ENCODE data around the gene CYS1.
A peak's percentile ranks its signal among the peaks of the same experiment; 100 is the strongest.
"Not testable (repeated sequence)": the region's sequence is repeated elsewhere in the genome, so short reads cannot be mapped to it uniquely, and the experiment has no call there.

Gene CYS1

GRCh38 chr2:10109311-10109710, 29.1 kb upstream of the CYS1 start:
- H3K27ac ChIP-seq: no peak overlapping the region
- H3K27me3 ChIP-seq (ENCODE audit: control insufficient read depth, insufficient read depth, low read length): no peaks in the 10 kb centered on the region
- H2AFZ ChIP-seq: no peak overlapping the region
- no peaks in the 10 kb centered on the region for H3K9me3 ChIP-seq (ENCODE audit: control insufficient read depth, low read length)
- no peaks in the 10 kb centered on the region for H3K4me1 ChIP-seq
- no peaks in the 10 kb centered on the region for H3K36me3 ChIP-seq (ENCODE audit: control insufficient read depth, insufficient read depth, low read length)
- no peak overlapping the region for H3K9ac ChIP-seq
- H3K4me2 ChIP-seq (ENCODE audit: low read length): no peak overlapping the region
- TF ChIP-seq CTCF (IDR thresholded peaks at IDR 0.05): no peak
- no peaks in the 10 kb centered on the region for H3K79me2 ChIP-seq
- no peak overlapping the region for H3K4me3 ChIP-seq (ENCODE audit: low read depth, low read length)

- not testable (repeated sequence) for H3K27ac ChIP-seq, H3K9ac ChIP-seq
These were observed 24.7 kb upstream of the CYS1 start for GRCh38 chr2:10104906-10105305.

GRCh38 chr2:10103179-10103578, 23.0 kb upstream of the CYS1 start:
- no peak for TF ChIP-seq CTCF (IDR thresholded peaks at IDR 0.05)
- Histone ChIP-seq H3K9me3 (ENCODE audit: control insufficient read depth, low read length) (no peaks in the 10 kb centered on the region), H2AFZ (no peak overlapping the region), H3K4me2 (ENCODE audit: low read length) (no peak overlapping the region), H3K27ac (no peak overlapping the region), H3K27me3 (ENCODE audit: control insufficient read depth, insufficient read depth, low read length) (no peaks in the 10 kb centered on the region), H3K36me3 (ENCODE audit: control insufficient read depth, insufficient read depth, low read length) (no peaks in the 10 kb centered on the region), H3K4me3 (ENCODE audit: low read depth, low read length) (no peak overlapping the region), H3K4me1 (no peaks in the 10 kb centered on the region), H3K9ac (no peak overlapping the region), H3K79me2 (no peaks in the 10 kb centered on the region)

More at GRCh38 chr2:10104906-10105305, 24.7 kb upstream of the CYS1 start:
- not testable (repeated sequence) for H3K4me1 ChIP-seq; H3K4me2 ChIP-seq (ENCODE audit: low read length); H2AFZ ChIP-seq; H3K4me3 ChIP-seq (ENCODE audit: low read depth, low read length); H3K9me3 ChIP-seq (ENCODE audit: control insufficient read depth, low read length); H3K27me3 ChIP-seq (ENCODE audit: control insufficient read depth, insufficient read depth, low read length); H3K79me2 ChIP-seq; H3K36me3 ChIP-seq (ENCODE audit: control insufficient read depth, insufficient read depth, low read length)

GRCh38 chr2:10101491-10101890, 21.3 kb upstream of the CYS1 start:
- H3K4me2 ChIP-seq (ENCODE audit: low read length): no peak overlapping the region
- no peak overlapping the region for H2AFZ ChIP-seq
- no peak for TF ChIP-seq CTCF (IDR thresholded peaks at IDR 0.05)
- no peaks in the 10 kb centered on the region for H3K4me1 ChIP-seq
- H3K4me3 ChIP-seq (ENCODE audit: low read depth, low read length): no peak overlapping the region
- H3K9me3 ChIP-seq (ENCODE audit: control insufficient read depth, low read length): no peaks in the 10 kb centered on the region
- H3K27ac ChIP-seq: no peak overlapping the region
- H3K36me3 ChIP-seq (ENCODE audit: control insufficient read depth, insufficient read depth, low read length): no peaks in the 10 kb centered on the region
- H3K27me3 ChIP-seq (ENCODE audit: control insufficient read depth, insufficient read depth, low read length): no peaks in the 10 kb centered on the region
- no peaks in the 10 kb centered on the region for H3K79me2 ChIP-seq
- H3K9ac ChIP-seq: no peak overlapping the region

- no peak overlapping the region for H3K27ac ChIP-seq
- no peaks in the 10 kb centered on the region for H3K79me2 ChIP-seq
- no peaks in the 10 kb centered on the region for H3K27me3 ChIP-seq (ENCODE audit: control insufficient read depth, insufficient read depth, low read length)
- TF ChIP-seq CTCF (IDR thresholded peaks at IDR 0.05): peak; percentile 98
- no peak overlapping the region for H3K4me2 ChIP-seq (ENCODE audit: low read length)
- no peak overlapping the region for H3K4me3 ChIP-seq (ENCODE audit: low read depth, low read length)
- H3K9me3 ChIP-seq (ENCODE audit: control insufficient read depth, low read length): no peaks in the 10 kb centered on the region
- H3K9ac ChIP-seq: no peak overlapping the region
- H3K4me1 ChIP-seq: no peaks in the 10 kb centered on the region
- H2AFZ ChIP-seq: no peak overlapping the region
- no peaks in the 10 kb centered on the region for H3K36me3 ChIP-seq (ENCODE audit: control insufficient read depth, insufficient read depth, low read length)
These were observed 17.3 kb upstream of the CYS1 start for GRCh38 chr2:10097352-10098148.

Measured in parathyroid adenoma (tissue), 2 donors.